ENCODE data around the gene ZCCHC24.
A peak's percentile ranks its signal among the peaks of the same experiment; 100 is the strongest.
"Not testable (repeated sequence)": the region's sequence is repeated elsewhere in the genome, so short reads cannot be mapped to it uniquely, and the experiment has no call there.

The ZCCHC24 gene

DNA sequence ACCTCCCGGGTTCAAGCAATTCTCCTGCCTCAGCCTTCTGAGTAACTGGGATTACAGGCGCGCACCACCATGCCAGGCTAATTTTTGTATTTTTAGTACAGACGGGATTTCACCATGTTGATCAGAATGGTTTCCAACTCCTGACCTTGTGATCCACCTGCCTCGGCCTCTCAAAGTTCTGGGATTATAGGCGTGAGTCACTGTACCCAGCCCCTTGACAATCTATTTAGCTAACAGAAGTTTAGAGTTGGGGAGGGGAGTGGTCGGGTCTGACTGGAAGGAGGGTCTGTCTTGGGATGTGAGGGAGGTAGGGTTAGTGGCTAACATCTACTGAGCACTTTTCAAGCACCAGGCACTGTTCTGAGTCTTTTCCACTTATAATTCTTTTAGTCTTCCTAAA is 27.0 kb upstream of the ZCCHC24 start:
- DNase-seq (ENCODE audit: low read depth) = no peak

GRCh38 chr10:79471776-79472175 is 26.4 kb upstream of the ZCCHC24 start:
- no peak for DNase-seq (ENCODE audit: low read depth)

- no peak for DNase-seq (ENCODE audit: low read depth)
These were observed 24.7 kb upstream of the ZCCHC24 start for GRCh38 chr10:79470096-79470495.

- no peak for DNase-seq (ENCODE audit: low read depth)
These were observed 23.6 kb upstream of the ZCCHC24 start for GRCh38 chr10:79468841-79469585.

GRCh38 chr10:79468015-79468560 is 22.7 kb upstream of the ZCCHC24 start:
- DNase-seq (ENCODE audit: low read depth) = no peak

- no peak for DNase-seq (ENCODE audit: low read depth)
These were observed 19.9 kb upstream of the ZCCHC24 start for GRCh38 chr10:79465341-79465740.

DNA sequence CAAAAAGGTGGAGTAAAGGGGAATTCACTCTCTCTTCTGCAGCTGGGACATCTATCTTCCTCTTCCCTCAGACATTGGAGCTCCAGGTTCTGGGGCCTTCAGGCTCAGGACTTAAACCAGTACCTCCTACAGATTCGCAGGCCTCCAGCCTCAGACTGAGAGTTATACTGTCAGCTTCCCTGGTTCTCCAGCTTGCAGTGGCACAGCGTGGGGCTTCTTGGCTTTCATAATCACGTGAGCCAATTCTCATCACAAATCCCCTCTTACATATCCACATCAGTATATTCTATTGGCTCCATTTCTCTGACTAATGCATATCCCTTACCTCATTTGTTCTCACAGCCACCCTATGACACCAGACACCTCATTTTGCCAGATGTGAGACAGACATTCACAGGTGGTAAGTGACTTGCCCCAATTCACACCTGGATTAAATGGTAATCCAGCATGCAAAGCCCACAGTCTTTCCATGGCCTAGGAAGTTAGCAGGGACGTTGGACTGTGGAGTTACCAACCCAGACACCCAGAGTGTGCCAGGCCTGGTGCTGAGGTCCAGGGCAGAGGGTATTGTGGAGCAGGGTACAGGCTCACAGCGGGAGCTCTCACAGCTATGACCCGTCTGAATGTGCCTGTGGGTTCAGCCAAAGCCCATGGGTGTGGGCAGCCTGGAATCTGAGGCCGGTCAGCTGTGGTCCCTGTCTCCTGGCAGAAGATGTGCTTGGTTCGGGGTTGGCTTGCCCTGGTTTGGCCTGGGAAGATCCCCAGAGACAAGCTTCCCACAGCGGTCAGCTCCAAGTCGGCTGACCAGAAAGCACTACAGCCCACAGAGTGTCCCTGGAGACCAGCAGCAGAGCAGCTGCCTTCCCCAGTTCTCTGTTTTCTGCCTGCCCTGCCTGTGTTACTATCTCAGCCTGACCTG is 18.4 kb upstream of the ZCCHC24 start:
- DNase-seq (ENCODE audit: low read depth) = peak; percentile 94

DNA sequence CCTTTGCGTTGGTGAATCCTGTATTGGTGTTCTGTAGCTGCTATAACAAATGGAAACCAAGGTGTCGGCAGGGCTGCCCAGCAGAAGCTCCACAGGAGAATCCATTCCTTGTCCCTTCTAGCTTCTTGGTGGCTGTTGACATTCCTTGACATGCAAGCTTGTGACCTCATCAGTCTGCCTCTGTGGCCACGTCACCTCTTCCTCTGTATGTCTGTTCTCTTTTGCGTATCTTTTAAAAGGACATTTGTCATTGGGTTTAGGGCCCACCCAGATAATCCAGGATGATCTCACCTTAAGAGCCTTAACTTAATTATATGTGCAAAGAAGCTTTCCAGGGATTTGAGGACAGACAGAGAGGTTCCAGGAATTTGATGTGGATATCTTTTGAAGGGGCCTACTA is 15.3 kb upstream of the ZCCHC24 start:
- no peak for DNase-seq (ENCODE audit: low read depth)

DNA sequence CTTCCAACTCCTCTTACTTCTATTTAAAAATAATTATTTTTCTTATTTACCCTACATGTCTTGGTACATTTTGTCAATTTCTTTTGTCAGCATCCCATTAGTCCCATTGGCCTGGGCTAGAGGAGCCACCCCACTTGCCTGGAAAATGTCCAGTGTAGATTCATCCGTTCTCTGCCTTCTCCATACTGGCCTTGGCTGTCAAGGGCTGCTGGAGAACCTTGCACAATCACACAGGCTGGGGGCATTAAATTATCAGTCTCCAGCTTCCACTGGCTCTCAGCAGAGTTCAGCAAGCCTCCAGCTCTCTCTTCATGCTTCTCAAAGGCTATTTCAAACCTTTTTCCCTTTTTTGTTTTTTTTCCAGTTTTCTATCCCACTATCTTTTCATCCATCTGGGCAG is 13.8 kb upstream of the ZCCHC24 start:
- DNase-seq (ENCODE audit: low read depth) = peak; percentile 40

GRCh38 chr10:79458483-79458882 is 13.1 kb upstream of the ZCCHC24 start:
- DNase-seq (ENCODE audit: low read depth) = no peak

DNA sequence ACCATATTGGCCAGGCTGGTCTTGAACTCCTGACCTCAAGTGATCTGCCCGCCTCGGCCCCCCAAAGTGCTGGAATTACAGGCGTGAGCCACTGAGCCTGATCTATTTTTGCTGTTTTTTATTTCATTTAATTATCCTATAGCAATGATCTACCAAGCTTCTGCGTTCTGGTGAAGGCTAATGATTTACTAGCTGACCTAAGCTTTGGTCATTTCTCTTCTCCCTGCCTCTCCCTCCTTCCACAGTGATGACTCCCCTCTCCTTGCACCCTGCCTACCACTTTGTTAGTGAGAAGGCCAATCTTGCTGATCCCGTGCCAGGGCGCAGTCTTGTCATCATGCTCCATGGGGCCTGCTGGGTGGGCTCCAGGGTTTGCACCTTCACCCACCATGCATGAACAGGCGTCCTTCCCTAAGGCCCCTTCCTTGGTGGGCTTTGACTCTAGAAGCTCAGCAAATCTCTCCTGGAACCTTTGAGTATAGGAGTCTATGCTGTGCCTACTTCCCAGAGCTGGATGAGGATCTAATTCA is 11.9 kb upstream of the ZCCHC24 start:
- DNase-seq (ENCODE audit: low read depth) = no peak

DNA sequence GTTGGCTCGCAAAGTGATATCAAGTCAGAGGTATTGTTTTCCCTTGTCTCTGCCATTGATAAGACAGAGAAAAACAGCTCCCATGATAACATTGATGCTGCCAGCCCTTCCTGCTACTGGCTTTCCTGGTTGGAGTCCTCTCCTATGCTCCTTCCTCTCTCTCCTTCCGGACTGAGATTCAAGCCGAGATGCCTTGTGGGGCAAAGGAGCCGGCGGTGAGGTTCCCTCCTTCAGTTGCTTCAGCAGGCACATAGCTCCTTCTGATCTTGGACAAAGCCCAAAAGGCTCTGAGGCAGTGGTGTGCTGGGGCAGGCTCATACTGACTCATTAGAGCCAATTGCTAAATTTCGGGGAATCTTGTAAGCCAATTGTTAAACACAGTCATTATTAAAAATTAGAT is 8.8 kb upstream of the ZCCHC24 start:
- DNase-seq (ENCODE audit: low read depth) = peak; percentile 93

- no peak for DNase-seq (ENCODE audit: low read depth)
These were observed 8.0 kb upstream of the ZCCHC24 start for GRCh38 chr10:79453392-79453791.

DNA sequence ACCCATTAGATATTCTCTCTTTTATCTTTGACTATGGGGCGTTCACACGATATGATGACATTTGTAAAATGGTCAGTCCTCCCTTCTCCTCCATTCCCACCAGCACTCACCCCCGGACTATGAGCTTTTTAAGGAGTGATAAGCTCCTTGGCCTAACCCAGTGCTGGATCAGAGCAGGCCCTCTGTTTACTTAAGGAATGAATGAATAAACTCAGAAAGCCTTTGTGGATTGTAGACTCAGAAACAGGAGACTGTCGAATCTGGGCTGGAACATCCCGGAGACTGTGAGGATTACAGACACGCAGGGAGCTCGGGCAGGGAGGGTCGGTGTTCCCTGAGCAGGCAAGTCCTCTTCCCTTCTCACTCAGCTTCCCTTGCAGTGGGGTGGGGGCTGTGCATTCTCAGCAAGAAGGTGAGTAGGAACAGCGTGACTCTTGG is 6.8 kb upstream of the ZCCHC24 start:
- no peak for DNase-seq (ENCODE audit: low read depth)

GRCh38 chr10:79451046-79451699 is 5.7 kb upstream of the ZCCHC24 start:
- DNase-seq (ENCODE audit: low read depth) = no peak

GRCh38 chr10:79449181-79450146 is 4.0 kb upstream of the ZCCHC24 start:
- no peak for DNase-seq (ENCODE audit: low read depth)

- no peak for DNase-seq (ENCODE audit: low read depth)
These were observed 3.3 kb upstream of the ZCCHC24 start for GRCh38 chr10:79448732-79449049.

- DNase-seq (ENCODE audit: low read depth) = no peak
These were observed 2.7 kb upstream of the ZCCHC24 start for GRCh38 chr10:79447911-79448731.

DNA sequence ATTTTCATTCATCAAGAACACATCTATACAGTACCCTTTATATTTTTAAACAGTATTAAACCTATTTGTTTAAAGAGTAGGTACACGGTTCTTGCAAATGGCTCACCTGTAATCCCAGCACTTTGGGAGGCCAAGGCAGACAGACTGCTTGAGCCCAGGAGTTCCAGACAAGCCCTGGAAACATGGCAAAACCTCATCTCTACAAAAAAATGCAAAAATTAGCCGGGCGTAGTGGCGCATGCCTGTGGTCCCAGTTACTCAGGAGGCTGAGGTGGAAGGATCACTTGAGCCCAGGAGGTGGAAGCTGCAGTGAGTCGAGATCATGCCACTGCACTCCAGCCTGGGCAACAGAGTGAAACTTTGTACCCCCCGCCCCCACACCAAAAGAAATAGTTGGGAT is 1.8 kb upstream of the ZCCHC24 start:
- DNase-seq (ENCODE audit: low read depth) = not testable (repeated sequence)

DNA sequence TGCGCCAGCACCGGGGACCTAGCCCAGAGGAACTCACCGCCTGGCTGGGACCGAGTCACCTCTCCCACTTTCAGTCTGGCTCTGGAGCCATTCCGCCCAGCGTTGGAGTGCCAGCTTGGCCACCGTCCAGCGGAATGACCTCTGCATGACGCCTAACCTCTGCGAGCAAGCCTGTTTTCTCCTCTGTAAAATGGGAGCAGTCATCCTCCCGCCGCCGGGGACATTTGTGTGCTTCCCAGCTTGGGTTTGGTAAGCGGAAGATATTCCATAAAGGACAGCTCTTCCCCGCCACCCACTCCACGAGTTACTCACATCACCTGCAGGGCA is 1.3 kb upstream of the ZCCHC24 start:
- no peak for DNase-seq (ENCODE audit: low read depth)

Measured in fibroblast of gingiva (primary cell).